ENCODE data around the gene APLNR. TPM values are rescaled to one million over a fixed set of nuclear protein-coding genes. Genes with fewer than 3 reads are reported as not detected.

The APLNR gene
- total and polyA plus RNA-seq, 2 of the 8 experiments (the other 6 are each of a cell fraction or from before 2014, with no cell fraction given), result 0.80 TPM; not detected in 1

DNA sequence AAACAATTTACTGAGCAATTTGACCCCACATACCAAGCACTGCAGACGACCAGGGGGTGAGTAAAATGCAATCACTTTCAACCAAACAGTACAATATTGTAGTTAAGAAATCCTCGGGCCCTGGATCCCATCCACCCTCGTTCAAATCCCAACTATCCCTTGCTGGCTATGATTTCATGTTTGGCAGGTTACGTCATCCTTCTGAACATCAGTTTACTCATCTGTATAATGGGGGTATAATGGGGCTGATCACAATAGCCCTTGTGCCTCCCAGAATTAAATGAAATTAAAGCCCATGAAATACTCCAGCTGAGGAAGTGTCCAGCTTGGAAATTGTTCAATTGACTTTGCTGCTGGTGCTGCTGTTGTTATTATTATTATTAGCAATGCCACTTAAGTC, 20.6 kb downstream of the APLNR start (continued):
- no peak for TF ChIP-seq CBX8 (IDR thresholded peaks at IDR 0.05; ENCODE audit: borderline replicate concordance, low read depth, low read length)
- TF ChIP-seq, protein P1, sequence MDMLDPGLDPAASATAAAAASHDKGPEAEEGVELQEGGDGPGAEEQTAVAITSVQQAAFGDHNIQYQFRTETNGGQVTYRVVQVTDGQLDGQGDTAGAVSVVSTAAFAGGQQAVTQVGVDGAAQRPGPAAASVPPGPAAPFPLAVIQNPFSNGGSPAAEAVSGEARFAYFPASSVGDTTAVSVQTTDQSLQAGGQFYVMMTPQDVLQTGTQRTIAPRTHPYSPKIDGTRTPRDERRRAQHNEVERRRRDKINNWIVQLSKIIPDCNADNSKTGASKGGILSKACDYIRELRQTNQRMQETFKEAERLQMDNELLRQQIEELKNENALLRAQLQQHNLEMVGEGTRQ (IDR thresholded peaks at IDR 0.05; ENCODE audit: low read length), result no peak
- TF ChIP-seq MAFK (IDR thresholded peaks at IDR 0.05; ENCODE audit: low read depth, low read length), result no peak
